Fibroblast of lung (primary cell): ENCODE results near the gene RAB11FIP3. TPM values are rescaled to one million over a fixed set of nuclear protein-coding genes. Genes with fewer than 3 reads are reported as not detected.

ENCODE experiments used
- DNase-seq, 2 donors: peaks; one replicate each; pipeline versions ENCODE4 v3.0.0 to v3.0.0-alpha.2; 2010; ENCODE audit warnings: low read depth in 2 of 2
- H2AFZ ChIP-seq: 2 replicates; pipeline ENCODE4 v1.5.1; 2012; ENCODE audit warnings: low read length, control low read depth, inconsistent platforms
- H3K27ac ChIP-seq: 2 replicates; pipeline ENCODE4 v1.5.1; 2011; ENCODE audit warnings: low read length, control low read depth; ENCODE audit not compliant: insufficient read depth
- H3K27me3 ChIP-seq: 2 replicates; pipeline ENCODE4 v1.5.1; 2011; ENCODE audit warnings: mild to moderate bottlenecking, low read length; ENCODE audit not compliant: control insufficient read depth, insufficient read depth
- H3K36me3 ChIP-seq: 2 replicates; pipeline ENCODE4 v1.5.1; 2011; ENCODE audit warnings: low read length; ENCODE audit not compliant: control insufficient read depth, insufficient read depth
- H3K4me1 ChIP-seq: 2 replicates; pipeline ENCODE4 v1.5.1; 2011; ENCODE audit warnings: low read length; ENCODE audit not compliant: control insufficient read depth, insufficient read depth; ENCODE audit errors: extremely low read depth
- H3K4me2 ChIP-seq: 2 replicates; pipeline ENCODE4 v1.5.1; 2011; ENCODE audit warnings: low read length, control low read depth; ENCODE audit not compliant: insufficient read depth; ENCODE audit errors: extremely low read depth
- H3K4me3 ChIP-seq, 4 experiments: fragments of 200-600 bp in 1 of 4; sonication (generic) in 1 of 4; replicated peaks in 1 of 4; 2 replicates each; pipeline ENCODE4 v1.5.1; 2011 to 2016; ENCODE audit warnings: low read length in 4 of 4, low read depth in 3 of 4, mild to moderate bottlenecking in 3 of 4, control low read depth in 2 of 4, inconsistent platforms in 1 of 4, mixed read lengths in 1 of 4; ENCODE audit not compliant: insufficient read depth in 1 of 4; ENCODE audit errors: control extremely low read depth in 1 of 4
- H3K79me2 ChIP-seq: 2 replicates; pipeline ENCODE4 v1.5.1; 2012; ENCODE audit warnings: mild to moderate bottlenecking, low read length, inconsistent platforms; ENCODE audit not compliant: control insufficient read depth, insufficient read depth
- H3K9ac ChIP-seq: 2 replicates; pipeline ENCODE4 v1.5.1; 2011; ENCODE audit warnings: mild to moderate bottlenecking, low read length, control low read depth; ENCODE audit not compliant: insufficient read depth
- H3K9me3 ChIP-seq: 2 replicates; pipeline ENCODE4 v1.5.1; 2012; ENCODE audit warnings: low read depth, low read length; ENCODE audit not compliant: control insufficient read depth, insufficient read depth
- H4K20me1 ChIP-seq: 2 replicates; pipeline ENCODE4 v1.5.1; 2011; ENCODE audit warnings: low read length; ENCODE audit not compliant: control insufficient read depth, insufficient read depth; ENCODE audit errors: extremely low read depth
- CTCF ChIP-seq, 2 donors: IDR thresholded peaks in 1 of 2; conservative IDR thresholded peaks in 1 of 2; 1 replicate in 1 of 2; 2 replicates in 1 of 2; pipeline ENCODE4 v1.5.1; 2011 to 2012; ENCODE audit warnings: low read length in 2 of 2, control low read depth in 1 of 2, inconsistent platforms in 1 of 2, low read depth in 1 of 2, mild to moderate bottlenecking in 1 of 2
- EZH2 ChIP-seq: IDR thresholded peaks from 2 replicates; pipeline ENCODE4 v1.5.1; 2012; ENCODE audit warnings: low read length, control low read depth, mild to moderate bottlenecking; ENCODE audit errors: missing control alignments
- polyA plus RNA-seq, 2 donors: library from polyadenylated mRNA; depleted of rRNA in 1 of 2; stranded (reverse) in 1 of 2; unstranded in 1 of 2; fragments of >200 nt; gene quantifications; 2 replicates each; pipeline ENCODE4 v1.2.1, GENCODE V29; 2011 to 2012; ENCODE audit warnings: missing spikeins in 1 of 2
- total RNA-seq: library from RNA; depleted of rRNA; stranded (reverse); fragments of >200 nt; gene quantifications from 2 replicates; pipeline ENCODE4 v1.2.1, GENCODE V29; 2014

Gene RAB11FIP3
- total and polyA plus RNA-seq, 2 donors (not counting 1 experiment from before 2014, with no cell fraction given), result 7.3 to 22.1 TPM

GRCh38 chr16:519425-519824 is 94.0 kb downstream of the RAB11FIP3 start:
- Histone ChIP-seq H3K4me3 (no peak overlapping the region), H3K9ac (no peak overlapping the region), H3K4me2 (no peak overlapping the region), H3K27ac (no peak overlapping the region), H3K36me3 (peaks cover 19% of the 10 kb centered on the region), H3K79me2 (no peaks in the 10 kb centered on the region), H3K9me3 (no peaks in the 10 kb centered on the region), H3K4me1 (no peaks in the 10 kb centered on the region), H2AFZ (no peak overlapping the region), H3K27me3 (no peaks in the 10 kb centered on the region), H4K20me1 (no peaks in the 10 kb centered on the region)
- DNase-seq, result no peak
- no peak for TF ChIP-seq EZH2
- TF ChIP-seq CTCF (conservative IDR thresholded peaks at IDR 0.05 in 1 of 2, IDR thresholded peaks at IDR 0.05 in 1 of 2; ENCODE audit: low read depth in 1 of 2, low read length in 2 of 2), result no peak

GRCh38 chr16:519841-520687 is 94.6 kb downstream of the RAB11FIP3 start:
- peaks cover 16% of the 10 kb centered on the region for H3K36me3 ChIP-seq
- H4K20me1 ChIP-seq, result no peaks in the 10 kb centered on the region
- DNase-seq, result no peak
- no peak overlapping the region for H3K27ac ChIP-seq
- H3K9ac ChIP-seq, result no peak overlapping the region
- peaks cover 2% of the 10 kb centered on the region for H3K4me1 ChIP-seq
- no peaks in the 10 kb centered on the region for H3K79me2 ChIP-seq
- H2AFZ ChIP-seq, result no peak overlapping the region
- H3K9me3 ChIP-seq, result no peaks in the 10 kb centered on the region
- H3K4me3 ChIP-seq, result no peak overlapping the region
- no peak overlapping the region for H3K4me2 ChIP-seq
- no peaks in the 10 kb centered on the region for H3K27me3 ChIP-seq
- TF ChIP-seq EZH2 (no peak), CTCF (conservative IDR thresholded peaks at IDR 0.05 in 1 of 2, IDR thresholded peaks at IDR 0.05 in 1 of 2; ENCODE audit: low read depth in 1 of 2, low read length in 2 of 2) (no peak)

GRCh38 chr16:520847-521246 is 95.4 kb downstream of the RAB11FIP3 start:
- H3K79me2 ChIP-seq, result peaks cover 1% of the 10 kb centered on the region
- H3K4me2 ChIP-seq, result no peak overlapping the region
- H3K27me3 ChIP-seq, result no peaks in the 10 kb centered on the region
- H3K4me3 ChIP-seq, result no peak overlapping the region
- H3K9me3 ChIP-seq, result no peaks in the 10 kb centered on the region
- H3K4me1 ChIP-seq, result peaks cover 8% of the 10 kb centered on the region
- H3K9ac ChIP-seq, result no peak overlapping the region
- no peaks in the 10 kb centered on the region for H4K20me1 ChIP-seq
- no peak for DNase-seq
- no peak for TF ChIP-seq CTCF (conservative IDR thresholded peaks at IDR 0.05 in 1 of 2, IDR thresholded peaks at IDR 0.05 in 1 of 2; ENCODE audit: low read depth in 1 of 2, low read length in 2 of 2)
- no peak for TF ChIP-seq EZH2
- no peak overlapping the region for H2AFZ ChIP-seq
- H3K27ac ChIP-seq, result no peak overlapping the region
- H3K36me3 ChIP-seq, result peaks cover 14% of the 10 kb centered on the region
